A673 (cell line): ENCODE results near the gene DEPDC1. TPM values are rescaled to one million over a fixed set of nuclear protein-coding genes. Genes with fewer than 3 reads are reported as not detected.

Experiments
- total RNA-seq: library from RNA; stranded (reverse); gene quantifications from 2 replicates; pipeline ENCODE4 v1.2.3, GENCODE V29; 2021

Gene DEPDC1
- total RNA-seq, 1 experiment from 2014 or later, result 70.3 TPM

Other genes starting within 250 kb of the DEPDC1 start
- not detected in 2 replicates for gene RPE65, start 47.1 kb downstream of the DEPDC1 start, total RNA-seq